IPS-18a (cell line): ENCODE data around the gene SSC5D.
A peak's percentile ranks its signal among the peaks of the same experiment; 100 is the strongest.

Experiments used
- H3K27ac ChIP-seq: one replicate; pipeline ENCODE4 v1.5.1; 2013; ENCODE audit warnings: low read length
- H3K27me3 ChIP-seq: one replicate; pipeline ENCODE4 v1.6.1; 2013; ENCODE audit warnings: mild to moderate bottlenecking, low read length; ENCODE audit not compliant: control insufficient read depth, insufficient read depth
- H3K36me3 ChIP-seq: one replicate; pipeline ENCODE4 v1.6.1; 2013; ENCODE audit warnings: low read depth, low read length; ENCODE audit not compliant: control insufficient read depth
- H3K4me1 ChIP-seq: one replicate; pipeline ENCODE4 v1.6.1; 2013; ENCODE audit warnings: low read depth, low read length; ENCODE audit not compliant: control insufficient read depth
- H3K4me3 ChIP-seq: one replicate; pipeline ENCODE4 v1.5.1; 2013; ENCODE audit warnings: low read length
- H3K9ac ChIP-seq: one replicate; pipeline ENCODE4 v1.6.1; 2013; ENCODE audit warnings: mild to moderate bottlenecking, low read length, moderate library complexity
- H3K9me3 ChIP-seq: one replicate; pipeline ENCODE4 v1.6.1; 2013; ENCODE audit warnings: low read depth, low read length; ENCODE audit not compliant: control insufficient read depth

Gene SSC5D

DNA sequence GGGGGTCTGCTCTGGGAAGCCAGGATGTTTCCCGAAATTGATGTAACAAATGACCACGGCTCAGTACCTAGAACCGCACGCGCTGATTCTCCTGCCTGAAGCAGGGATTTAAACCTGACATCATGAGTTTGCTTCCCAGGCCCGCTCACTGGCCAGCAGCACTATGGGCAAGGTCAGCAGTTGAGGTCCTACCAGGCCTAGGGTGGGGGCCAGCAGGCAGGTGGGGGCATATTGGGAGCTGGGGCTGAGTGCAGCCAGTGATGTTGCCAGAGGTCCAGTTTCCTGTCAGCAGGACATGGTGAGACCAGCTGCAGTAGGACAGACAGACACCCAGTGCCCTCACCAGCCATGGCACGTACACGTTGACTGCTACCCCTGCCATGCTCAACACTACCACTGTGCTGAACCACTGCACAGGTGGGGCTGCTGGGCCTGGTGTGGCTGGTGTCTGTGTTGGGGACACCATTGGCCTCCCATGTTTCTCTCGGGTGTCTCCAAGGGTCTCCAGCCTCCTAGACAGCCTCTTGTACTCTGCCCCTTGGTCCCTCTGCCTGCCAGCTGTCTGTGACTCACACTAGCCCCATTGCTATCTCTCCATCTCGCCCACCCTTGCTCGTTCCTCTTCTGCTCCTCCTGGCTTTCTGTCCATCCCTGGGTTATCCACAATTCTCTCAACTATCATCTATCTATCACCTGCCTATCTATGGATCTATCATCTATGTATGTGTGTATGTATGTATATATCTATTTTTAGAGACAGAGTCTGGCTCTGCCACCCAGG, 22.6 kb upstream of the SSC5D start:
- no peaks in the 10 kb centered on the region for H3K9me3 ChIP-seq
- H3K4me3 ChIP-seq = no peak overlapping the region
- H3K9ac ChIP-seq = no peak overlapping the region

DNA sequence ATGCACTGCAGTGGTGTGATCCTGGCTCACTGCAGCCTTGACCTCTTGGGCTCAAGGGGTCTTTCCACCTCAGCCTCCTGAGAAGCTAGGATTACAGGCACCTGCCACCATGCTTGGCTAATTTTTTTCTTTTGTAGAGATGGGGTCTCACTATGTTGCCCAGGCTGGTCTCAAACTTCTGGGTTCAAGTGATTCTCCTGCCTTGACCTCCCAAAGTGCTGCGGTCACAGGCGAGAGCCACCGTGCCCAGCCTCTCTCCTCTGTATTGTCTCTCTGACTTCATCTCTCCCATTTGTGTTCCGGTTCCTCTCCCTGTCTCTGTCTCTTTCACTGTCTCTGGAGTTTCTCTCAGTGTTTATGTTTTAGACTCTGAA, 22.0 kb upstream of the SSC5D start:
- Histone ChIP-seq H3K9ac (no peak overlapping the region), H3K4me1 (no peaks in the 10 kb centered on the region), H3K27me3 (peaks cover 22% of the 10 kb centered on the region), H3K27ac (no peak overlapping the region), H3K4me3 (no peak overlapping the region), H3K9me3 (no peaks in the 10 kb centered on the region), H3K36me3 (no peaks in the 10 kb centered on the region)

More for the DNA sequence above, 22.6 kb upstream of the SSC5D start:
- H3K27me3 ChIP-seq = peaks cover 22% of the 10 kb centered on the region
- no peak overlapping the region for H3K27ac ChIP-seq
- H3K4me1 ChIP-seq = no peaks in the 10 kb centered on the region
- H3K36me3 ChIP-seq = no peaks in the 10 kb centered on the region

DNA sequence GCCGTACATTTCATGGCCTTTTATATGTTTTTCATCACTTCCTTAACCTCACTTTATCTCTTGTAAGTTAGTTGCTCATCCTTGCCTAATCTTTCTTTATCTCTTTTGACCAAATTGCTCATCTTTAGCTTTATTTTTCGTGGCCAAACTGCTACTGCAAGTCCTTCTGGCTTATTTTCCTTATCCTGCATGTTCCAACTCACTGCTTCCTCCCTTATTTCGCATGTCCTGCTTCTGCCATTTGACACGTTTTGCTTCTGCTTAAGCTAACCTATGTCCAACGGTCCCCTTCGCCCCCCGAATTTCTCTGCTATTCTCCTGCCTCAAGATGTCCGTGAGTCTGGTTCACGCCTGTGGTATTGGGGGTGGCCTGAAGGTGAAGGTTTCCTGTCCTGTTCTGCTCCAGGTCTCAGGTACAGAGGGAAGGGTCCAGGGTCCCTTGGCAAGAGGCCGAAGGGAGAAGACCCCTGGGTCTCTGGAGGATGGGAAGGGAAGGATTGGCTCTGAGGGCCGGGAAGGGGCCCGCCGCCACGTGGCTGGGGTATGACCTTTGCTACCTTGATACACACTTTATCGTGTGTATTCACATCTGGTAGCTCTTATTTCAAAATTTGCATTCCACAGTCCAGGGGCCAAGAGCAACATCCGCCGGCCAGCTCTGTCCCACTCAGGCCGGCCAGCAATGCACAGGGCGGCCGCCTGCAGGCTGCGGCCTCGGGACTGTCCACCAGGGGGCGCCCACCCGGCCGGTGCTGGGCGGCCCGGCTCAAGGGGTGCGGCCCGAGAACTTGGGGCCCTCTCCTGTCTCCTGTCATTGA, 20.8 kb upstream of the SSC5D start:
- no peak overlapping the region for H3K4me3 ChIP-seq
- H3K9me3 ChIP-seq = no peaks in the 10 kb centered on the region
- H3K27ac ChIP-seq = no peak overlapping the region
- peaks cover 22% of the 10 kb centered on the region for H3K27me3 ChIP-seq
- H3K36me3 ChIP-seq = no peaks in the 10 kb centered on the region
- no peaks in the 10 kb centered on the region for H3K4me1 ChIP-seq
- no peak overlapping the region for H3K9ac ChIP-seq

DNA sequence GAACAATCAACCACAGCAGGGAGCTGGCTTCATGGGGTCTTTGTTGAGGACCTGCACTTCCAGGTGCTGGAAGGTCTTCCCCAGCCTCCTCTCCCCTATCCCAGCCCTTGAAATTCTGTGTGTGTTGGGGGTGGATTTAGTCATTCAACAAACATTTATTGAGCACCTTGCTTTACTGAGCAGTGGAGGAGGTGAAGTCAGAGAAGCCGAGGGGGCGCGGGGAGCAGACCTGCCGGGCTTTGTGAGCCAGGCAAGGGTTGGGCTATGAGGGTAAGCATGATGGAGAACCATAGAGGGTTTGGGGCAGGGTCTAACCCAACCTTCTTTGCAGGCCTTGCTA, 20.2 kb upstream of the SSC5D start:
- no peaks in the 10 kb centered on the region for H3K36me3 ChIP-seq
- H3K4me3 ChIP-seq = no peak overlapping the region
- no peak overlapping the region for H3K27ac ChIP-seq
- no peaks in the 10 kb centered on the region for H3K9me3 ChIP-seq
- H3K9ac ChIP-seq = no peak overlapping the region
- peaks cover 21% of the 10 kb centered on the region for H3K27me3 ChIP-seq
- no peaks in the 10 kb centered on the region for H3K4me1 ChIP-seq

DNA sequence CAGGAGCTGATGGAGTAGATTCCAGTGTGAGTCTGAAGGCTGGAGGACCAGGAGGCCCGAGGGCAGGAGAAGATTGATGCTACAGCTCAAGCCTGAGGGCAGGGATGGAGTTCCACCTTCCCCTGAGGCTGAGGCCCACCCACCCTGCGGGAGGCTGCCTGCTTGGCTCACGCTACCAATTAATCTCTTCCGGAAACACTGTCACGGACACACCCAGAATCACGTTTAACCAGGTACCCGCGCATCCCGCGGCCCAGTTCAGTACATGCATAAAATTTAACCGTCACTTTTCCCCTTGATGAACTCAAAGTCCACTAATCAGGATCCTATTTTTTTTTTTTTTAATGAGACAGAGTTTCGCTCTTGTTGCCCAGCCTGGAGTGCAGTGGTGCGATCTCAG, 17.0 kb upstream of the SSC5D start:
- Histone ChIP-seq H3K27ac (no peak overlapping the region), H3K36me3 (no peaks in the 10 kb centered on the region), H3K9me3 (no peaks in the 10 kb centered on the region), H3K9ac (no peak overlapping the region), H3K27me3 (peaks cover 3% of the 10 kb centered on the region), H3K4me3 (no peak overlapping the region), H3K4me1 (no peaks in the 10 kb centered on the region)

DNA sequence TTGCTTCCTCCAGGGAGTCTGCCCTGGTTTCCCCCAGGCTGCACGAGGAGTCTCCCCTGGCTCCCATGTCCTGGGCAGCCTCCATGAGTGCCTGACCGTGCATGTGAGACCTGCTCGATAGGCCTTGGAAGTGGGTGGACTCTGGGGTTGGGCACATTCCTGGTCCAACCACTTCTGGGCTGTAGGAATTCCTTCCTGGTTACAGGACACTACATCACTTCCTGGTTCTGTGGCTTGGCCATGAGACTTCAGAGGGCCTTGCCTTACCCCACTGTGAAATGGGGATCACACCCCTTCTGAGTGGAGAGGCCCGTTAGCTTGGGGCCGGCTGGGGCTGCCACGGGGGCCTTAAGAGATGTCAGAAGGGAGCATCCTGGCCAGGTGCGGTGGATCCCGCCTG, 15.8 kb upstream of the SSC5D start:
- no peak overlapping the region for H3K9ac ChIP-seq
- H3K36me3 ChIP-seq = no peaks in the 10 kb centered on the region
- no peaks in the 10 kb centered on the region for H3K4me1 ChIP-seq
- no peaks in the 10 kb centered on the region for H3K9me3 ChIP-seq
- H3K27ac ChIP-seq = no peak overlapping the region
- H3K27me3 ChIP-seq = no peaks in the 10 kb centered on the region
- H3K4me3 ChIP-seq = no peak overlapping the region

DNA sequence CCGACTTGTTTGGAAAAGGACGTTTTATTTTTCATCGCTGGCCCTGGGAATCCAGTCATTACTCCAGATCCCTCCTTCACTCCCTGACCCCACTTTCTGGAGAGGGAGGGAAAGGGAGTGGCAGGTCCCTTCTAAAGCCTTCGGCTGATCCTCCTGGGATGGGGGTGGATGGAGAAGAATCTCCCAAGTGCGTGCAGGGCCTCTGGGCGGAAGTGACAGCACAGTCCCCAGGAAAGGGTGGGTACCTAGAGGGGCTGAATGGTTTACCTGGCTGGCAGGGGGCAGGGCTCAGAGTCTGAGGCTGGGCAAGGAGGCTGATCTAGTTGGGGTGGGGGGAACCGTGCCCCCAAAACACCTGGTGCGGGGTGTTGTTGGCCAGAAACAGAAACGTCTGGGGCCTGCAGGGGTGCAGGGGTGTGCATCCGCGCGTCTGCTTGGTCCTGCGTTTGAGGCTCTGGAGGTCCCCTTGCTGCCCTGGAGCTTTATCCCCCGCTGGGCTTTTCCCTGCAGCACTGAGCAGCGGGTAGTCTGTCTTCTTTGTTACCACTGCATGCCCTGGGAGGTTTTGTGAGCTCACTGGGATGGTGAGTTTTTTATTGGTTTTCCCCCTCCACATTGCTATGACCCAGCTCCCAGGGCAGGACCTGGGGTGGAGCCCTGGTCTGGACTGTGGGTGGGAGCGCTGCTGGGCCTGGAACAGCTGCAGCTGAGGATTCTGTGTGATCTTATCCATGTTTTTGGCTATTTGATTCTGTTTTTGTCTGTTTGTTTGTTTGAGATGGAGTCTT, 14.8 kb upstream of the SSC5D start:
- no peaks in the 10 kb centered on the region for H3K27me3 ChIP-seq
- no peaks in the 10 kb centered on the region for H3K4me1 ChIP-seq
- no peak overlapping the region for H3K4me3 ChIP-seq
- H3K27ac ChIP-seq = no peak overlapping the region
- no peaks in the 10 kb centered on the region for H3K36me3 ChIP-seq
- H3K9me3 ChIP-seq = no peaks in the 10 kb centered on the region
- no peak overlapping the region for H3K9ac ChIP-seq

DNA sequence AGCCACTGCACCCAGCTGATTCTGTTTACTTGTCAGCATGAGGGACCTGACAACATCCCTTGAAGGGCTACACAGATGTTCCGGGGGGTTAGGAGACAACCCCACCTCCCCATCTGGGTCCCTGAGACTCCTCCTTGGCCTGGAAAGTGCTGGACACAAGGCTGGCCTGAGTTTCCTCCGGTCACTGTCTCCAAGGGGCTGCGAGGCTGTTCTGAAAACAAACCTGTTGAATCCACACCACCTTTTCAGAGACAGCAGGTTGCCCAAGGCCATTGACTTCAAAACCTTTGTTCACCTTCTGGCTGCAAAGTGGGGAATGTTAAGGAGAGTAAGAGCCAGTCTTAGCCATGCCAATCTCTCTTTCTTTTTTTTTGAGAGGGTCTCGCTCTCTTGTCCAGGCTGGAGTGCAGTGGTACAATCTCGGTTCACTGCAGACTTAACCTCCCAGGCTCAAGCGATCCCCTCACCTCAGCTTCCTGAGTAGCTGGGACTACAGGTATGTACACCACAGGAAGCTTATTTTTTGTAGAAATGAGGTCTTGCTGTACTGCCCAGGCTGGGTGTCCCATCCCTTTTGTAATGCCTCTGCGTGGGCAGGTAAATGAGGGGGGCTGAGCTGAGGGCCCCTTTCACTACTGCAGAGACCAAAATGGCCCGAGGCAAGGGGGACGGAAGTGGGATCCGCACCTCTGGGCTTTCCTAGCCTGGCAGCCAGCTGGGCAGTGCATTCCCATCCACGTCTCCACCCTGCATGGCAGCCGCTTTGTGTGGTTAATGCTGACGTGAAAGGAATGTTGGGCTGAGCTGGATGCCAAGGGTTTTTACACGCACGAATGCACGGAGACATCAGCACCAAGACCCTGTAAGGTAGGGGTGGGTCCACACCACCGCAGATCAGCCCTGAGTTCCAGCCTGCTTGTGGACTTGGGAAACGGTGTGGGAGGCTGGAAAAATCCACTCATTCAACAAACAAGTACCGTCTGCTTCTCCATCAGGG, 13.7 kb upstream of the SSC5D start:
- Histone ChIP-seq H3K4me3 (no peak overlapping the region), H3K9ac (no peak overlapping the region), H3K27ac (no peak overlapping the region), H3K36me3 (no peaks in the 10 kb centered on the region), H3K9me3 (no peaks in the 10 kb centered on the region), H3K4me1 (no peaks in the 10 kb centered on the region), H3K27me3 (no peaks in the 10 kb centered on the region)

DNA sequence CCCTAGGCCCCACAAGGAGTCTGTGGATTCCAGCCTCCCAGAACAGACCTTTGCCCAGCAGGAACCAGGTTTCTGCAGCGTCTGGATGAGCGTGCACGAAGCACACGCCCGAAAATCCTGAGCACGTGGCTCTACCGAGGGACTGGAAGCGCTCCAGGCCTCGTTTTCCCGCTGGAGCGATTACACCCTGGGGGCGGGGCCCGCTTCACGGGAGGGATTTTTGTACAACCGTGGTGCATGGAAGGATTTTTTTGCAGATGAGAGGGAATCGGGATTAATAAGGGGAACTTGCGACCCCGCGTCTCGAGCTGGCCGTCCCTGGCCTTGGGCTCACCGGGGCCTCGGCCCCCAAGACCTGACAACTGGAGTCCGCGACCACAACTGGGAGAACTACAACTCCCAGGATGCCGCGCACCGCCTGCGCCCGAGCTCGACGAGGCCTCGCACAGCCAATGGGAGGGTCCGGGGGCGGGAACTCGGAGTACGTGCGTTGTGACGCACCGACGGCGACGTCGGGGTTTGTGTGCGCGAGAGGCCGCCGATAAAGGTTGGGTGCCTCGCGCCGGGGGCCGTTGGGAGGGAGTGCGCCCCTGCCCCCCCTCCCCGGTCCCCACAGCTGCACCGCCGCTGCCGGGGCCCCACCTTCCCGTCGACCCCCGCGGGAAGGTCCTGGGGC, 12.0 kb upstream of the SSC5D start, which contains the start of gene ZNF628:
TSS of gene ZNF628 (plus strand) at position 518 of the 676 bp plus-strand sequence. CDS start 3,294 bp downstream, outside the sequence.
- Histone ChIP-seq H3K4me1 (no peaks in the 10 kb centered on the region), H3K9ac (peak within 1 kb of the TSS; percentile 61), H3K36me3 (no peaks in the 10 kb centered on the region), H3K27me3 (no peaks in the 10 kb centered on the region), H3K4me3 (peak within 1 kb of the TSS; percentile 78), H3K9me3 (no peaks in the 10 kb centered on the region), H3K27ac (peak within 1 kb of the TSS; percentile 8)

DNA sequence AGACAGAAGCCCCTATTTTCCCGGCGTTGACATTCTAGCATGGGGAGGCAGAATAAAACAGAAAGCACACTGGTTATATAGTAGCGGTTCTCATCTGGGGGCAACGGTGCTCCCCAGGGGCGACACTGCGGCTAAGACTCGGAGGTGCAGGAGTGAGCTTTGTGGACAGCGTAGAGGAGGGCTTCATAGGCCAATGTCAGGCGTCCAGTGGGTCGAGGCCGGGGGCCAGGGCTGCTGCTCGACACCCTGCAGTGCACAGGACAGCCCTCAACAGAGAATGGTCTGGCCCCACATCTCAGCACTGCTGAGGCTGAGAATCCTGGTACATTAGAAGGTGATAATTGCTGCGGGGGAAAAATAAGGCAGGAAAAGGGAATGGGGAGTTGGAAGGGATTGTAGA, 10.3 kb upstream of the SSC5D start:
- Histone ChIP-seq H3K9ac (no peak overlapping the region), H3K27me3 (no peaks in the 10 kb centered on the region), H3K27ac (no peak overlapping the region), H3K9me3 (no peaks in the 10 kb centered on the region), H3K4me1 (no peaks in the 10 kb centered on the region), H3K4me3 (no peak overlapping the region), H3K36me3 (no peaks in the 10 kb centered on the region)
